Myocyte (in vitro differentiated cells): ENCODE results near the gene MYBL2. TPM values are rescaled to one million over a fixed set of nuclear protein-coding genes. Genes with fewer than 3 reads are reported as not detected.
"Not testable (repeated sequence)": the region's sequence is repeated elsewhere in the genome, so short reads cannot be mapped to it uniquely, and the experiment has no call there.

ENCODE experiments used
- DNase-seq: peaks from one replicate; pipeline ENCODE4 v3.0.0-alpha.2; 2012; ENCODE audit warnings: low read depth
- total RNA-seq: library from RNA; depleted of rRNA; stranded (reverse); fragments of >200 nt; gene quantifications from 2 replicates; pipeline ENCODE4 v1.2.3, GENCODE V29; 2014

MYBL2 gene
- total RNA-seq, 1 donor from 2014 or later, result 0.16 TPM

DNA sequence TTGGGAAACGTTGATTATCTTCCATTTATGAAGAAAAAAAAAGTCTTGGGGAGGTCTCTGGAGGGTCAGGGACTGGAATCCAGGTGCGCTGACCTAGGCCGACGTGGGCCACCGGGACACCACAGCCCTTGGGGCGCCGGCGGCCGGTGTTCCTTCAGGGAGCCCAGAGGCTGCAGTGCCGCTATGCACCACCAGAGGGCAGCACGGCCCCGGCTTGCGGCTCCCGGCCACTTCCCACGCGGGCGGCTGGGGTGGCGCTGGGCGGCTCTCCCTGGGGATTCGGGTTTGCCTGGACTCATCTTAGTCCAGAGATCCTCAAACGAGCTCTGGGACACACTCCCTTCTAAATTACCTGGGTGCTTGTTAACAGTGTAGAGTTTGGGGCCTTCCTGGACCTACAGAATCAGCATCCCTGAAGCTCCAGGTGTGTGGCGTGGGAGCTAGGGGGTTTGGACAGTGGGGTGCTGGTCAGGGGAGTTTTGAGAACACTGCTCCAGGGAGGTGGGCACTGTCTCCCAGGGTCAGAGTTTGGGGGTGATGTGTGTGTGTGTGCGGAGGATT lies 82.9 kb downstream of the MYBL2 start:
- DNase-seq, result peak; percentile 71

- DNase-seq, result no peak
These were observed 83.9 kb downstream of the MYBL2 start for GRCh38 chr20:43750774-43751166.

- DNase-seq, result peak; percentile 83
These were observed 84.5 kb downstream of the MYBL2 start for GRCh38 chr20:43751167-43752050.

GRCh38 chr20:43752051-43752360 lies 85.1 kb downstream of the MYBL2 start:
- DNase-seq, result no peak

DNA sequence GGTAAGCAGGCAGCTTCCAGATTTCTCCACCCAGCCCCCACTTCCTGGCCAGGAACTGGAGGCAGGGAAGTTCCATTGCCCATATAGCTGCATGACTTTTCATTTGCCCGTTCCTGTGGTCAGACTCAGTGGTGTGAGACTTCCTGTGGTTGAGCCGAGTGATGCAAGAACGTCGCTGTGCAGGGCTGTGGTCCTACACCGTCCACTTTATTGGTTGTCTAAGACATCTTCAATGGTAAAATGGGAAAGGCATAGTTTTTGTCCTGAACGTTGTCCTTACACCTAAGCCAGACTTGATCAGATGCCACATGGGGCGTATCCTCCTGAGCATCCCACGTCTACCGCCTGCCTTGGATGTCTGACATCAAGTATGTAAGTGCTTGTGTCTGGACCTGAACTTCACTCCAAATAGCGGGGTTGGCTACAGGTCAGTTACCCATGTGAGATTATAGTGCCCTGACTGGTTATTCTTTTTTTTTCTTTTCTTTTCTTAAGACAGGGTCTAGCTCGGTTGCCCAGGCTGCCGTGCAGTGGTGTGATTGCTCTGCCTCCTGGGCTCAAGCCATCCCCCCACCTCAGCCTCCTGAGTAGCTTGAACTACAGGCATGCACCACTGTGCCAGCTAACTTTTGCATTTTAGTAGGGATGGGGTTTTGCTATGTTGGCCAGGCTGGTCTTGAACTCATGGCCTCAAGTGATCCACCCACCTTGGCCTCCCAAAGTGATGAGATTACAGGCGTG lies 85.8 kb downstream of the MYBL2 start:
- DNase-seq, result peak; percentile 89

- DNase-seq, result no peak
These were observed 88.5 kb downstream of the MYBL2 start for GRCh38 chr20:43755390-43755789.

DNA sequence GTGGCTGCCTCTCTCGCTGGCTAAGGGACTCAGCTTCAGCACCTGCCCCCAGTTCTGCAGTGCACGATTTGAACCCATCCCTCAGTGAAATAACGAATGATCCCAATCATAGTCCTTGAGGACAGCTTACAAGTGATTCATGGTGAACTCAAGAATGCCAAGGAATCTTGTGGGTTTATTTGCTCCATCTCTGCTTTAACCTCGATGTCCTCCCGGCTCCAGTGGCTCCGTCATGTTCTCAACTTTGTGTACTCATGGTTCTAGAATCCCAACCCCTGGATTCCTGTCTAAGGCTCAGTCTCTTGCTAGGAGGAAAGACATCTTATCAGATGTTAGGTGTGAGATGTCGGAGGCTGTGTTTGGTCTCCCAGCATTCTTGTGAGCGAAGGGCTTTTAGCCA lies 88.9 kb downstream of the MYBL2 start:
- no peak for DNase-seq

GRCh38 chr20:43757888-43758287 lies 91.0 kb downstream of the MYBL2 start:
- not testable (repeated sequence) for DNase-seq

DNA sequence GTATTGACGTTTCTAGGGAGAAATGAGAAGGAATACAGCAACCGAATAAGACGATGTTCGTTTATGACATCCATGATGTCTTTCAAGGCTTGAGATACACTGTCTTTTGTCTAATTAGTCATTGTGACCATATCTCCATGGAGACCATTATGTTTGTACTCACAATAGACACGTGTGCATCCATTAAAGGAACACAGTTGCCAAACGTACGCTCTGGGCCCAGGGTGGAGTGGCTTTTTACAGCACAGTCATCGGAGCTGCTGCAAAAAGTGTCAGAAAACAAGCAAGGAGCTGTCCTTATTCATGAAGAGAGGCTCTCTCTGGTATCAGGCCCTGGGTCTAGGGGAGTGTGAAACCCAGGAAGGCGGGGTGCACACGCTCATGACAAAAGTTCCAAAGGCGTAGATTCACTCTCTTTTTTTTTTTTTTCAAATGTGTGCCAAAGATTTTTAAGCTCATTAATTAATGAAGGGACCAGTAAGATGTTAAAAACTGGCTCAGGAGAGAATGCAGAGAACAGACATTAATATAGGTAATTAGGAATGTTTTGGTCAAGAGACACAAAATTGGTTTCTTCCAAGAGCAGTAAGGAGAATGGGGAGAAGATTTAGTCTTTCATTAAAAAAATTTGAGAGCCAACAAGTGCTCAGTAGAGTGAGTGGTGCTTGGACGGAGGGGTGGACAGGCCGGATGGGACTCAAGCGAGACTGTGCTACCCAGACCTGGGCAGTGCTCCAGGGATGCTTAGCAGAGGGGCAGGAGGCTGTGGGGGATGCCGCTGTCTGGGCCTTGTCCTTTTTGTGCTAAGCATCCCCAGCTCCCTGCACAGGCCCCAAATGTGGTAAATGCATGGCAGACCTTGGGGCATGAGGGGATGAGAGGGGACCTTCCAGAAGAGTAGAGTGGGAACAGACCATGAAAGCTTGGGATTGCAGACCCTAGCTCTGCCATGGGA lies 94.7 kb downstream of the MYBL2 start:
- no peak for DNase-seq

DNA sequence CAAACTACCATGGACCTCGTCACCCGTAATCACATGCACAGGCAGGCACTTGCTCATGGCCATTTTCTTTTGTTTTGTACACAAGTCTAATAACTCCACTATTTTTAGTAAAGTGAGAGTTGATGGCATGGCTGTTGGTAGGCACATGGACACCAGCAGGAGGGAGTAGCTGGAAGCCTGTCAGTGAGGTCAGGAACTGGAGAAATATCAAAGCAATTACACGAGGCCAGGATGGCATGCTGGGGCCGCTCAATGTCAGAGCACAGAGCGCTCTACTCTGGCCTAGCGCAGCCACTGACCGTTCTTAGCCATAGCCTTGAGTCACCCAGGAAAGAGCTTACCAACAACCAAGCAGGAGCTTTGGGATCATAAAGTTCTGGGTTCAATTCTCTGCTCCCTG lies 96.0 kb downstream of the MYBL2 start:
- no peak for DNase-seq

- no peak for DNase-seq
These were observed 99.0 kb downstream of the MYBL2 start for GRCh38 chr20:43765916-43766315.

Other genes starting within 250 kb of the MYBL2 start
- 39.6 and 48.5 TPM in 2 replicates for gene SRSF6, start 209.2 kb upstream of the MYBL2 start, total RNA-seq
- gene L3MBTL1, start 159.4 kb upstream of the MYBL2 start, total RNA-seq, result 8.3 and 22.9 TPM in 2 replicates
- gene SGK2, start 108.1 kb upstream of the MYBL2 start, total RNA-seq, result 0.19 and 1.7 TPM in 2 replicates
- 13.6 and 17.4 TPM in 2 replicates for gene IFT52, start 76.2 kb upstream of the MYBL2 start, total RNA-seq
- gene GTSF1L, start 59.9 kb downstream of the MYBL2 start, total RNA-seq, result not detected in 2 replicates
- gene TOX2, start 247.7 kb downstream of the MYBL2 start, total RNA-seq, result 0.16 and 0.70 TPM in 2 replicates